HG03439 (cell line): Measurements from ENCODE around the gene KIAA1217.

Experiments used
- ATAC-seq: cut with Tn5 transposase; IDR thresholded peaks from one replicate; pipeline ENCODE4 v1.9.1; 2021; ENCODE audit warnings: mild to moderate bottlenecking, moderate library complexity; ENCODE audit not compliant: unreplicated experiment

KIAA1217 gene

DNA sequence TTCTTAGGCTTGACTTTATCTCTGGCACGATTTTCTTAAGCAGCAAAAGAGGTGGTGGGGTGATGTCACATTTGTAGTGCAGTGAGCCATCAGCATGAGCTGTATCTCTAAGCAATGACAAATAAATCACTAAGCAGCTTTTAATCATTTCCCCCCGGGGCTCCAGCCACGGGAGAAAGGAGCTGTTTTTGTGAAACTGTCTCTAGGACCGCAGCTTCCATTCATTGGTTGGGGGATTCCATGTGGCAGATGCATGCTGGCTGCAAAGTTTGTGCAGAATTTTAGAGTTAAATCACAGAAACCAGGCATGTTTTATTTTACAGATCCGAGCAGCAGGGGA is 464 bp downstream of the KIAA1217 start:
- ATAC-seq: no peak

DNA sequence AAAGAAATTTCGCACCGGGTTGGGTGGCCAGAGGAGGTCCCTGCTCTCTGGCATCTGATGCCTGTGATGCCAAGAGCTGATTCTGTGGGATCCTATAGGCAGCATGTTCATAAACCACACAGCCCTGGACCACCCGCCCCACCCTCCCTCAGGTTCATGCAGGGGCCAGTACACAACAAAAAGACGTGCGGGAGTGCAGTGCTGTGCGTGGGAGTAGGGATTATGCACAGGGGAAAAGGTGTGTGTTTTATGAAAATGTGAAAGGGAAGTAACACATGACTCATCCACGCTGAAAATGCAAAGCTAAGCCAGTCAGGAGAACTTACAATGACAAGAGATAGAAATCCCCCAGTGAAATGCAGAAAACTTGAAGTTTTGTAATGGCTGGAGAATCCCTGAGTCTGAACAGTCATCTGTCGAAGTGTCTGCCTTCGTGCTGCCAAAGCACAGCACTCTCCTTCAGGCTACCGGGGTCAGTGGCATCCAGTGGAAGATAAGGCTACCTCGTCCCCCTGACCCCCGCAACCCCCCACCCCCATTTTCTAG is 1.1 kb downstream of the KIAA1217 start:
- ATAC-seq: peak; percentile 73

DNA sequence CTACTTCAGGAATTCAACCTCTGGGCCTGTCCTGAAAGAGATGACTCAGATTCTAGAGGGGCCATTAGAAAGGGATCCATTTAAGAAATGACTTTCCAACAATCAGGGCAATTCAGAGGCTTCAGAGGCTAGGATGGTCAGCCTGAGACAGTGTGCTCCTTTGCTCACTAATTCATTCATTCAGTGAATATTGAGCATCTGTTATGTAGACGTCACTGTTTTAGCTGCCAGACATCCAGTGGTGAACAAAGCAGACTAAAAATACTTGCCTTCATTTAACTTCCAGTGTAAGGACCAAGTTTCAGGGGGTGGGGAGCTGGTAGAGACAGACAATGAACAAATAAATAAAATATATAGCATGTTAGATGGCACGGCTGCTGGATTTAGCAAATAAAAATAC is 1.6 kb downstream of the KIAA1217 start:
- ATAC-seq: no peak

DNA sequence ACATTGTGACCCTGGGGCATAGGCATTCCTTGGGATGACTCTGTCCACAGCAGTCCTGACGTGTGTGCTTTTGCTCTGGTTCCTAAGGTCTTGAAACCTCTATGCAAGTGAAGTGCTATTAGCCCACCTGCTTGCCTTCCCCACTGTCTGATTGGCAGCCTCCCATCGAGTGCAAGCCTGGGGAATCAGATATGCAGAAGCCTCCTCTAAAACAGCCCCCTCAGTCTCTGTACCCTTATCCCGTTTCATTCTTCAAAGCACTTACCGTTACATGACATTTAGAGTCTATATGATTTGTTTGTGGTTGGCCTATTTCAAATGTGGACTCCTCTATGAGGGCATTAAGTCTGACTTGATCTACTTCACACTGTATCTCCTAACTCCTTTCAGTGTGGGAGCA is 4.3 kb downstream of the KIAA1217 start:
- ATAC-seq: no peak

DNA sequence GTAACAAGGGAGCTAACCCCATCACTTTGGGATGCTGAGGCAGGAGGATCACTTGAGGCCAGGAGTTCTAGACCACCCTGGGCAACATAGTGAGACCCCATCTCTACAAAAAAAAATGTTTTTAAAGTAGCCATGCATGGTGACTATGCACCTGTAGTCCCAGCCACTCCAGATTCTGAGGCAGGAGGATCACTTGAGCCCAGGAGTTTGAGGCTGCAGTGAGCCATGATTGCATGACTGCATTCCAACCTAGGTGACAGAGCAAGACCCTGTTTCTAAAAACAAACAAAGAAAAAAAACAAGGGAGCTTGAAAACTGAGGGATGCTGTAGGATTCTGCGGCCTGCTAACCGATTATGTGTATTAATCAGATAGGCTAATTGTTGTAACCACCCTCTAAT is 4.9 kb downstream of the KIAA1217 start:
- no peak for ATAC-seq

DNA sequence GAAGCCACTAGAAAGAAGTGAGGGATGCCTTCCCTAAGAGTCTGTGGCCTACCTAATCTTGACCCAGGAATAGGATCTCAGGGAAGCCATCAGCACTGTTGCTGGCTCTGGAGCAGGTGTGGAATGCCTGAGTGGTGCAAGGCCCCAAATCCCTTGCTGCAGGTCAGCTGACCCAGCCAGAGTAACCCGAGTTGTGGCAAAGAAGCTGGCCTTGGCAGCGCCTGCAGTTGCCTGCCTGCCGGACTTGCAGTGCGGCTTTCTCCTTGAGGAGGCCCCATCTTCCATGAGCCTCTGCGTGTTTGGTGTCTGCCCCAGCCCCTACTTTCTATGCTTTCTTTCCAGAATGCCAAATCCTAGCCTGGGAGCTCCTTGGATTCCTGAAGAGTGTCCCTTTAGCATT is 5.8 kb downstream of the KIAA1217 start:
- no peak for ATAC-seq

DNA sequence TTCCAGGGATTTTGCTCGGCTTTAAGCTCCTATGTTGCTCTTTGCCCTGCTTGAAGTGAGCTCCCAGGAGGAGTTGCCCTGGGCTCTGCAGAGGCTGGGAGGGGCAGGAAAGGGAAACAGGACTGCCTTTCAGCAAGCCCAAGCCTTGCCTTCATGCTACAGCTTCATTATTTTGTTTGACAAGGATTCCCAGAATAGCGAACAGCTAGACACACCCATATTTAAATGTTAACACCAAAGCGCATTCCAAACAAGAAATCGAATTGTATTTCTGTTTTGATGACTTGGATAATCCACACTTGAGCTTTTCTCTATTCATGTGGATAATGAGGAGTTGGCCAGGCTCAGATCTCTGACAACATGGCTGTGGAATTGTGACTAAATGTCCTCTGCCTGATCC is 6.3 kb downstream of the KIAA1217 start:
- ATAC-seq: no peak

DNA sequence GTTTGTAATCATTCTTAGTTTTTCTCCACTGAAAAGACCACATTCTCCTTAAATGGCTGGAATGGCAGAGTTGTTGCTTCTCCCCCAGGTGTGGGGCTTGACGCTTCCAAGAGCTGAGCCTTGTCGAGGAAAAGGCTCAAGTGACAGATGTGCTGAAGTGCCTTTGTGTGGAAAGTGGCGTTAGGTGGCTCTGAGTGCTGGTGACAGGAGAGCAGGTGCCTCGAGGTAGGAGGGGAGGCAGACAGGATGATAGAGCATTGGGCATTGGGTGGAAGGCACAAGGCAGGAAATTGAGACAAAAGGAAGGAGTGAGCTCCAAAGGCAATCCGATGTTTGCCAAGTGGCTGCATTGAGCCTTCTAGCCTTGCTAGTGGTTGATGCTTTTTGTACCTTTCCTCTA is 6.7 kb downstream of the KIAA1217 start:
- no peak for ATAC-seq

DNA sequence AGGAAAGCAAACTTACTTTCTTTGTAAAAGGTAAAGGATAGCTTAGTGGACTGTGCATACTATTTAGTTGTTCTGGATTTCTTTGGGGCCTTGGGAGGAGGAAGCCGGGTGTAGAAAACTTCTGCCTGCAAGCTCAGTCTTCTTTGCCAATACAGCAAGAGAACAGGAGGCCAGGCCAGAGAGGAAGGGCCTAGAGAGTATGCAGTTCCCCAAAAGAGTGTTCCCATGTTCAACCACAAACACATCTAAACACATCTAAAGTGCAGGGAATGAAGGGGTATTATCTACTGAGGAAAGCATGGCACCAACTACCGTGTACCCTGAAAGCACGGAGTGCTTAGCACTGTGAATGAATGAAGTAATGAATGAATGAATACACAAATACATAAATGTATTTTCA is 11.0 kb downstream of the KIAA1217 start:
- no peak for ATAC-seq

DNA sequence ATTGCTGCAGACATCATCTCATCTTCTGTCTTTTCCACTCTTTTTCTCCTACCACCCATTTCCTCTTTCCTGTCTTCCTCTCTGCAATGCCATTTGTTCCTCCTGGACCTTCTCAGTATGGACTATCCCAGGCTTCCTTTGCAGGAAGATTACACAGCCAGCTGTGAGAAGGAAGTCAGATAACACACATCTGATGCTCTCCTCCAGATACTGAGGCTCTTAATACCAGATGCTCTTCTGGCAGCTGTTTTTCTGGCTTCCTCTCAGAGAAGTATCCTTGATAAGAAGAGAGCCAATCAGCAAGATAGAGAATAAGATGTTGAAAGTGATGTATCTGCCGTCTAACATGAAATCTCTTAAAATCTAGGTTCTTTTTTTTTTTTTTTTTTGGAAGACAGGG is 14.4 kb downstream of the KIAA1217 start:
- no peak for ATAC-seq

DNA sequence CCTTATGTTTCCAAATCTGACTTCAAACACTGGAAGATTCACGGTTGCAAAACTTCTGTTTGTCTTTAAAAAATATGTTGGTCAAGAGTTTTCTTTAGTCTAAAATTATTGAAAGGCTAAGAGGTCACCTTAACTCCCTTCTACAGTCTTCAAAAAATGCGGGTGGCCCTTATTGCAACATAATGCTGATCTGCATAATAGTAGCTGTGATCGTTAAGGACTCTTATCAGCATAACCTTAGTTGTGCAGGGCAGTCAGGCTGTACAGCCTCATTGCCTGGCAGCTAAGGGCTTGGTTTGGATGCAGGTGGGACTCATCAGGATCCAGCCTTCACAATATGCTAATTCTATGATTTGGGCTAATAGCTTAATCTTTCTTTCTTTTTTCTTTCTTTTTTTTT is 15.0 kb downstream of the KIAA1217 start:
- no peak for ATAC-seq

DNA sequence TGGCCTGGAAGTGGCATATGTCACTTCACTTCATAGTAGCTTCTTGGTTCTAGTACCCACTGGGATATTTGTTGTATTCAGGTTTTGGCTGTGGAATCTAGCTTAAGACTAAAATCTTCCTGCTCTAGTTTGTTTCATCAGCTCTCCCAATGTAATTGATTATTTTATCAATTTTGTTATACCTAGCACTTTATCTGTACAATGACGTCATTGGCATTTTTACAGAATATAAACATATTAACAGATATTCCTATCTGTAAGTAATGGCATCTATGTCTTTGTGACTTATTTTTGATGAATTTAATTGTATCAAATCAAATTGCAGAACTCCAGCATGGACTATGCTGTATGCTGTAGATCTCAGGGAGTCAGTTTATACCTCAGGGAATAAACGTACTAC is 19.7 kb downstream of the KIAA1217 start:
- ATAC-seq: no peak

DNA sequence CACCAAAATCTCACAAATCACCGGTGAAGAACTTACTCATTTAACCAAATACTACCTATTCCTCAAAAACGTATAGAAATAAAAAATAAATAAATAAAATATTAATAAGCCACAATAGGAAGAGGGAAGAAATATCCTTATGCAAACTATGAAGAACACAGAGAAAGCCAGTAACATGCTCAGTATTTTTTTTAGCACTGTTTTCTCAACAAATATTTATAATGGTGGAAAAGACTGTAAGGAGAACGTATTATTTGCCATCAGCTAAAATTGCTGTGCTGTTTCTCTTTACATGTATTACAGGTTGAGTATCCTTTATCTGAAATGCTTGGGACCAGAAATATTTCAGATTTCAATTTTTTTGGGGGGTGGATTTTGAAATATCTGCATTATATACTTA is 21.0 kb downstream of the KIAA1217 start:
- no peak for ATAC-seq

DNA sequence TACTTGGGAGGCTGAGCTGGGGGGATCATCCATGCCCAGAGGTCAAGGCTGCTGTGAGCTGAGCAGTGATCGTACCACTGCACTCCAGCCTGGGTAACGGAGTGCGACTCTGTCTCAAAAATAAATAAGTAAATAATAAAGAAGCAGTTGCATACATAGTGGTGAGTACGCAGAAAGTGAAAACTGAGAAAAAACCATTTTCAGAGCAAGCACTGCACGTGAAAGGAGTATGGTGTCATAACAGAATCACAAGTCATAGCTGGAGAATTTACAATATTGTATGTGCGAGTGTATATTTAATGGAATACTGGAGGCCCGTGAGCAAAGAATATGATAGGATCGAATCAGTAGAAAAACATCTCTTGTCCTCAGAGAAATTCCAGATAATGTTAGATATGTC is 22.3 kb downstream of the KIAA1217 start:
- ATAC-seq: no peak

DNA sequence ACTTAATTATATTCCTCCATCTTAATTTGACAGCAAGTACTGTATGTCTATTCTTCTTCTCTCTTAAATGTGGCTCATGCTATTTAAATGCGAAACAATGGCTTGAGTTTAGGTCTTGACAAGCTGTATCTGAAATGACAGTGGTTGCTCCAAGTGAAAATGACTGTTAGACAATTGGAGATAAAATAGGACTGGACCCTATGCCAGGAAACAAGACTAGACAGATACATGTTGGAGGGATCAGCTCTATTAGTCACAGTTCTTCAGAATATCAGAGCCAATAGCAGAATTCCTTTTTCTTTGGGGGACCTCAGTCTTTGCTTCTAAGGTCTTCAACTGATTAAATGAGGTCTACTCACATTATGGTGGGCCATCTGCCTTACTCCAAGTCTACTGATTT is 25.8 kb downstream of the KIAA1217 start:
- ATAC-seq: no peak

DNA sequence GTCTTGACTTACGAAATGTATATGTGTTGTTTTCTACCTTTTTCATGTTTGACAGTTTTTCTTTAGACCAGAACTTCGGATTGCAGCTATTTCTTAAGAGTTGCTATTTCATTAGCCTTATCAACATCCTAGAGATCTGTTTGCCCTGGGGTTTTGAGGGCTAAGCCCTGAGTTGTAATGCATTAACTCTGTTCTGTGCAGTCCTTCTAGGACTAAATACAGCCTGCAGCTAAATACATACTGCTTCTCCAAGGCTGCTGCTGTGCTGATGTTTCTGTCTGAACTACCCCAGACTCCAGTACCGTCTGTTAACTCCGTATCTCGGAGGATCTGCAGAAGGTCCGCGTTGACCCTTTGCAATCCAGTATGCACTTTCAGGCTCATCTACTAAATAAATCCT is 26.5 kb downstream of the KIAA1217 start:
- ATAC-seq: no peak

DNA sequence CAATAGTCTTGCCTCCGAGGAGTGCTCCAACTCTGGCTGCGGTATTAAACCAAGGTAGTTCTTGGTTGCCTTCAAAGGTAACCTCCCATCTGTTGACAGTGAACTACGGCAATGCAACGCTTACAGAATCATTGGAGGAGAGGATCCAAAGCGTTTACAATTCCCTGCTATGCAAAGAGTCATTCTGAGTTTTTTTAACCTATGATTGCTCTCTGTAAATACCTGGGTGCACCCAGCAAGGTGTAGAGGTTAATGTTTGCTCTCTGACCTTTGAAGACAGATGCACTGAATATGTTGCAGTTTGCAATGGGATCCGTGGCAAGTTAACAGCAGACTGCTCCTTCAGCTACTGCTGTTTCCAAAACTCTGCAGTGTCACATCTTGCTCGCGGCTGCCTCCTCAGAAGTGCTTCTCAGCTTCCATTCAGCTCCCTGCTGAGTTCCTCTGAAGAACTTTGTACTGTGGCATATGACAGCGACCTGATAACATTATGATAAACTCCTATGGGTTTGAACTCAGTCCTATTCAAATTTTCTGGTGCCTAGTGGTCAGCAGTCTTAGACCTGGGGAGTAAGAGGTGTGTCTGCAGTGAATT is 29.0 kb downstream of the KIAA1217 start:
- ATAC-seq: no peak

DNA sequence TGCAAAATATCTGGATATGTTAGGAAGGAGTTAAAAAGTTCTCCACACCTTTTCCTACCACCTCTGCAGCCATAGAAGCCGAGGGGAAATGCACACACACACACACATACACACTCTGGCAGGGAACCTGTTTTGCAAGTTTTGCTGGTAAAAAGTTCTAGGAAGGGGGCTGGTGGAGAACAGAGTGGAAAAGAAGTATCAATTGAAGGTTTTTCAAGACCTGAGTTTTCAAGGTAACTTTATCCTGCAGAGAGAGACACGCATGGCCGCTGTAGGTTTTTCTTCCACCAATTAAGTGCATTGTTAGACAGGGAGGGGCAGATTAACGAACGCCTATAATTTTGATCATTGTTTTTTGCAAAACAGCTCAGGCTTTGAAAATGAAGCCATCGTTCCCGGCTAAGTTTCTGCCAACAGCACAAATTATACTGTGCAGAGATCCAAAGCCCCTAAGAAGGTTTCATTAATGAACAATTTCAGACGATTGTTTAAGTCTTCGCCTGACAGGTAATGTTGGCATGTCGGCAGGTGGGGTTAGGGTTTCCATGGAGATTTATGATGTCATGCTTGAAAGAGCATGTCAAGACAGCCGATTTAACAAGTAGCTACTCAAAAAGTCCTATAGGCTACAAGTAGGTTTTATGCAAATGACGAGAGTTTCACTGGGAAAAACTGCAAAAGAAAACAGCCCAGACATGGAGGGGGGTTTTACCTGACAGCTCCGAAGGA is 29.7 kb downstream of the KIAA1217 start:
- no peak for ATAC-seq

DNA sequence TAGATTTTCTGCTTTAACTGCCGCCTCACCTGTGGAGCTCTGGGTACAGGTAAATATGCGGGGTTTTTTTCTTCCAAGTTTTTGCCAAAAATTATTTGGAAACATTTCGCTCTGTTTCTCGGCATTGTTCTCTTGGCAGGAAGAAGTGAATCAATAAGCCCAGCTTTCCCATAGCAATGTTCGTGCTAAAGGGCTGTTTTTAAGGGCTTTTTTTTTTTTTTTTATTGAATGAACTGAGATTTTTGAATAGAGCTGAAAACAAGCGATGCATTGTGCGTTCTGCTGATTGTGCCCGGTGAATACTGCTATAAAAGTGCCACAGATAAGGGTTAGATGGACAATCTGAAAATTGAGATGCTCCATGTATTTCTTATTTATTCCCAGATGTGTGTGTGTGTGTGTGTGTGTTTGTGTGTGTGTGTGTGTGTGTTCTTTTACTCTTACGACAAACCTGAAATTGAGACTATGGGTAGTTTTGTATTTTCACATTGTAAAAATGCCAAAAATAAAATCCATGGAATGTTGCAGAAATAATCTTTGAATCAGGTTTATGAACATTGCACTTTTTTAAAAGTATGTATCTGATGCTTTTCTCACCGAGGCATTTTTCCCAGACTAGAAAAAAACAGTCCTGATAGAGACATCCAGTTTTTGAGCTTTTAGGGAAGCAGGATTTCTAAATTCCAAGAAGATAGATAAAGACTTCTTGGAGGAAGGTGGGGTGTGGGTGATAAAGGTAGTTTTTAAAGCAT is 30.5 kb downstream of the KIAA1217 start:
- no peak for ATAC-seq

DNA sequence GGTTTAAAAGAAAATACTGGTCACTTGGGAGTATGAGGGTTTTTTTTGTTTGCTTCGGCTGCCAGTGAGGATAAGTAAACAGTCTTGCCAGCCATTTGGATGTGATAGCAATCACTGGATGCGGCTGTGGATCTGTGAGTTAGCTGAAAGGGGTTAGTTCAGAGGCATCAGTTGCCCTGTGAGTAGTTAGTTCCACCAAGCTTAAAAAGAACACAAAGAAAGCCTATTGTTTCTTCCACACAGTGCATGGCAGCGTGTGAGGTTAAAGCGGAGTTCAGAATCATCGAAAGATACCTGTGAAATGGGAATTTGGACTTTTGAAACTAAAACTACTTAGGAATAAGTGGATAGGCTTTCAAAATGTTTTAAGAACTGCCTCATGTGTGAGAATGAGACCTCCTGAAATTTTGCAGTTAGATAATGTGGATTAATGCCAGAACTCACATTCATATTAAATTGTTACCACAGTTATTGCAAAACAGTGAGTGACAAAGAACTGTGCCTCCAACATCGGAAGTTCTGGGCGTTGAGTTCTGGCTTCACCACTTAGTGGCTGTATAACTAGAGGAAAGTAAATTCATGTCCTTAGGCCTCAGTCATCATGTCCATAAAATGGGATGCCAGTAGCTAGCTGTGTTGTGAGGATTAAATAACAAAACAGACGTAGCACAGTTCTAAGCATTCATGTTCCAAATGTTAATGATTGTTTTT is 31.3 kb downstream of the KIAA1217 start:
- no peak for ATAC-seq

DNA sequence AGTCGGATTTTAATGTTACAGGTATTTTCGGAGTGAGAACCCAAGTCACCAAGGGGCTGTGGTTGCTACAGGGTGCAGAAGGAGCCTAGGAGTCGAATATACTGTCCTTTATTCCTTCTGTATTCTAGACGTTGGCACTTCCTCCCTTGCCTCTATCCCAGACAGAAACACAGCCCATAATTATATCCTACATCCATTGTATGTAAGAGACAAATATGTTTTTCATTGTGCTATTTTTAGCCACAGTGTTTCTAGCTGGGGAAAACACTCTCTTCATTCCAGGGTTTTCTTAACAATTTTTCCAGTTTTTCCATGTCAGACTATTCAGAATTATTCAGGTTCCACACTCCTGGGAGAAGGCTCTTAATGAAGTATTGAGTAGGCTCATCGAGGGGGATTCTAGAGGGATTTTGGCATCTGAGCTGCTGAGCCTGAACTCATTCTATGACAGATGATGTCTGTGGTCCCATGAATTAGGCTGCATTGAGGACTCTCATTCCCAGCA is 32.6 kb downstream of the KIAA1217 start:
- ATAC-seq: no peak
